SJCRH30 (cell line): ENCODE results near the gene TAF1. TPM values are rescaled to one million over a fixed set of nuclear protein-coding genes. Genes with fewer than 3 reads are reported as not detected.
"Not testable (repeated sequence)": the region's sequence is repeated elsewhere in the genome, so short reads cannot be mapped to it uniquely, and the experiment has no call there.

Experiments used
- DNase-seq, 2 experiments: peaks; one replicate each; pipeline ENCODE4 v3.0.0-alpha.2; 2015 to 2020
- H3K27ac ChIP-seq: fragments of 250-450 bp; sonication (Bioruptor Pico); 2 replicates; pipeline ENCODE4 v1.5.1; 2020; ENCODE audit warnings: mild to moderate bottlenecking, moderate library complexity
- H3K27me3 ChIP-seq: fragments of 250-450 bp; sonication (Bioruptor Pico); 2 replicates; pipeline ENCODE4 v1.5.1; 2020; ENCODE audit warnings: mild to moderate bottlenecking, moderate library complexity
- H3K36me3 ChIP-seq: fragments of 250-450 bp; sonication (Bioruptor Pico); 2 replicates; pipeline ENCODE4 v1.5.1; 2020; ENCODE audit warnings: mild to moderate bottlenecking, moderate library complexity
- H3K4me1 ChIP-seq: fragments of 250-450 bp; sonication (Bioruptor Pico); 2 replicates; pipeline ENCODE4 v1.5.1; 2020; ENCODE audit warnings: mild to moderate bottlenecking, moderate library complexity
- H3K4me3 ChIP-seq: fragments of 250-450 bp; sonication (Bioruptor Pico); 2 replicates; pipeline ENCODE4 v1.5.1; 2020; ENCODE audit warnings: mild to moderate bottlenecking, moderate library complexity
- H3K9me3 ChIP-seq: fragments of 250-450 bp; sonication (Bioruptor Pico); replicated peaks from 2 replicates; pipeline ENCODE4 v1.5.1; 2020; ENCODE audit warnings: mild to moderate bottlenecking, moderate library complexity
- total RNA-seq: library from RNA; depleted of rRNA; stranded (reverse); fragments of >200 nt; shearing (Covaris generic); gene quantifications from 2 replicates; pipeline ENCODE4 v1.2.3, GENCODE V29; 2014; rRNA removed

Gene TAF1
- total RNA-seq, 1 experiment from 2014 or later: 37.0 TPM

- H3K27me3 ChIP-seq, H3K27ac ChIP-seq, H3K4me1 ChIP-seq, H3K4me3 ChIP-seq, DNase-seq, H3K36me3 ChIP-seq, H3K9me3 ChIP-seq: not testable (repeated sequence)
These were observed 147.6 kb downstream of the TAF1 start for GRCh38 chrX:71513731-71514130.

- no peaks in the 10 kb centered on the region for H3K9me3 ChIP-seq
- no peaks in the 10 kb centered on the region; the same call in 1 of the 2 replicates for H3K4me1 ChIP-seq
- no peaks in the 10 kb centered on the region for H3K27me3 ChIP-seq
- no peak overlapping the region for H3K4me3 ChIP-seq
- no peak for DNase-seq
- no peaks in the 10 kb centered on the region for H3K36me3 ChIP-seq
- H3K27ac ChIP-seq: no peak overlapping the region
These were observed 148.3 kb downstream of the TAF1 start for GRCh38 chrX:71514367-71515037.

GRCh38 chrX:71515038-71515396, 148.9 kb downstream of the TAF1 start:
- H3K4me1 ChIP-seq: no peaks in the 10 kb centered on the region; the same call in 1 of the 2 replicates
- DNase-seq: no peak
- H3K27me3 ChIP-seq: no peaks in the 10 kb centered on the region
- H3K9me3 ChIP-seq: no peaks in the 10 kb centered on the region
- H3K27ac ChIP-seq: no peak overlapping the region
- no peaks in the 10 kb centered on the region for H3K36me3 ChIP-seq
- H3K4me3 ChIP-seq: no peak overlapping the region

Other genes starting within 250 kb of the TAF1 start
- 39.8 and 44.3 TPM in 2 replicates for gene MED12, start 247.8 kb upstream of the TAF1 start, total RNA-seq
- gene NLGN3, start 221.5 kb upstream of the TAF1 start, total RNA-seq: 0.58 and 0.95 TPM in 2 replicates
- 1.1 and 1.2 TPM in 2 replicates for gene GJB1, start 143.1 kb upstream of the TAF1 start, total RNA-seq
- gene ZMYM3, start 112.2 kb upstream of the TAF1 start, total RNA-seq: 46.6 and 49.9 TPM in 2 replicates
- 896 and 933 TPM in 2 replicates for gene NONO, start 82.7 kb upstream of the TAF1 start, total RNA-seq
- 4.5 and 5.0 TPM in 2 replicates for gene ITGB1BP2, start 64.6 kb upstream of the TAF1 start, total RNA-seq
- 114 and 149 TPM in 2 replicates for gene OGT, start 166.7 kb downstream of the TAF1 start, total RNA-seq
- gene GCNA, start 212.1 kb downstream of the TAF1 start, total RNA-seq: 0.26 and 0.48 TPM in 2 replicates